ENCODE measurements around the gene FOSL2.

The FOSL2 gene

GRCh38 chr2:28453396-28453795 lies 60.7 kb downstream of the FOSL2 start:
- no peak for DNase-seq

GRCh38 chr2:28454016-28454930 lies 61.6 kb downstream of the FOSL2 start:
- no peak for DNase-seq

- no peak for DNase-seq
Measured at GRCh38 chr2:28457237-28457636, 64.6 kb downstream of the FOSL2 start.

GRCh38 chr2:28461056-28461455 lies 68.4 kb downstream of the FOSL2 start:
- DNase-seq = no peak

GRCh38 chr2:28462122-28462521 lies 69.5 kb downstream of the FOSL2 start:
- no peak for DNase-seq

- DNase-seq = no peak
Measured at GRCh38 chr2:28463211-28463816, 70.7 kb downstream of the FOSL2 start.

- DNase-seq = no peak
Measured at GRCh38 chr2:28463893-28464292, 71.2 kb downstream of the FOSL2 start.

GRCh38 chr2:28465148-28465885 lies 72.7 kb downstream of the FOSL2 start:
- DNase-seq = no peak

Measured in NCI-H187 (cell line).